Measurements from ENCODE around the gene KRTAP13-1.

DNA sequence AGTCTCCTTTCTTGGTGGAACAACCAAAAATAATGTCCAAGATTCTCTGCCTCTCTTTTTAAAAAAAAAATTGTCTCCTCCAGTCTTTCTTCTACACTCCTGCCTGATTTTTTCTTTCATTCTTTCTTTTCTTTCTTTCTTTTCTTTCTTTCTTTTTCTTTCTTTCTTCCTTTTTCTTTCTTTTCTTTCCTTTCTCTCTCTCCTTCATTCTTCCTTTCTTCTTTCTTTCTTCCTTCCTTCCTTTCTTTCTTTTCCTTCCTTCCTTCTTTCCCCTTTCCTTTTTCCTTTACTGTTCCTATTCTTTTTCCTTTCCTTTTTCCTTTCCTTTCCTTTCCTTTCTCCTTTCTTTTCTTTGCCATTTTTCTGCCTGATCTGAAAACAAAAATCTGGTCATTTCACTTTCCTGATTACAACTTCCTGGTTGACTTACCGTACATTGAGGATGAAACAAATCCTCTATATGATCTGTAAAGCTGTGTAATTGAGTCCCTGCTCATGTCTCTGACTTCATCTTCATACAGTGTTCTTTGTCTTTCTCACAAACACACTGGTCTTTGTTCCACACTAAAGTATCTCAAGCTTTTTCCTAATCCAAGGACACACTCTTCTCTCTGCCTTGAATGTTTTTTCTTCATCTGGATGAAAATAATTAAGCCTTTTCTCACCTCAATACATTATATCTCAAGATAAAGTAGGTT, 41.4 kb upstream of the KRTAP13-1 start:
- TF ChIP-seq, protein P1, sequence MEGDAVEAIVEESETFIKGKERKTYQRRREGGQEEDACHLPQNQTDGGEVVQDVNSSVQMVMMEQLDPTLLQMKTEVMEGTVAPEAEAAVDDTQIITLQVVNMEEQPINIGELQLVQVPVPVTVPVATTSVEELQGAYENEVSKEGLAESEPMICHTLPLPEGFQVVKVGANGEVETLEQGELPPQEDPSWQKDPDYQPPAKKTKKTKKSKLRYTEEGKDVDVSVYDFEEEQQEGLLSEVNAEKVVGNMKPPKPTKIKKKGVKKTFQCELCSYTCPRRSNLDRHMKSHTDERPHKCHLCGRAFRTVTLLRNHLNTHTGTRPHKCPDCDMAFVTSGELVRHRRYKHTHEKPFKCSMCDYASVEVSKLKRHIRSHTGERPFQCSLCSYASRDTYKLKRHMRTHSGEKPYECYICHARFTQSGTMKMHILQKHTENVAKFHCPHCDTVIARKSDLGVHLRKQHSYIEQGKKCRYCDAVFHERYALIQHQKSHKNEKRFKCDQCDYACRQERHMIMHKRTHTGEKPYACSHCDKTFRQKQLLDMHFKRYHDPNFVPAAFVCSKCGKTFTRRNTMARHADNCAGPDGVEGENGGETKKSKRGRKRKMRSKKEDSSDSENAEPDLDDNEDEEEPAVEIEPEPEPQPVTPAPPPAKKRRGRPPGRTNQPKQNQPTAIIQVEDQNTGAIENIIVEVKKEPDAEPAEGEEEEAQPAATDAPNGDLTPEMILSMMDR (IDR thresholded peaks at IDR 0.05; ENCODE audit: poor library complexity, severe bottlenecking) = no peak
- TF ChIP-seq TAF1 (IDR thresholded peaks at IDR 0.05; ENCODE audit: low read depth) (no peak), EZH2 (IDR thresholded peaks at IDR 0.05; ENCODE audit: borderline replicate concordance, insufficient read depth, low read length, poor library complexity, severe bottlenecking) (no peak), EP300 (conservative IDR thresholded peaks at IDR 0.05; ENCODE audit: poor library complexity, severe bottlenecking) (no peak), RAD21 (conservative IDR thresholded peaks at IDR 0.05) (no peak), POLR2AphosphoS5 (IDR thresholded peaks at IDR 0.05) (no peak), SMC3 (conservative IDR thresholded peaks at IDR 0.05; ENCODE audit: poor library complexity) (no peak)

Measured in neural cell (in vitro differentiated cells).